Caco-2 (cell line): Measurements from ENCODE around the gene SERPINA12. TPM values are rescaled to one million over a fixed set of nuclear protein-coding genes. Genes with fewer than 3 reads are reported as not detected.
A peak's percentile ranks its signal among the peaks of the same experiment; 100 is the strongest.

ENCODE experiments used
- BruUV-seq: library from RNA; stranded (reverse); fragments of 400-500 nt; replicated peaks from 2 replicates; lab custom pipeline; 2021; lab: Mats Ljungman, UMichigan
- CTCF ChIA-PET: fragments of 300-600 bp; sonication (Branson Sonifier 250); formaldehyde crosslinking; loops from one replicate; lab custom pipeline; 2022; ENCODE audit warnings: antibody characterized with exemption; lab: Charles Lee
- POLR2A ChIA-PET: fragments of 300-600 bp; sonication (Branson Sonifier 250); formaldehyde crosslinking; loops from one replicate; lab custom pipeline; 2022; ENCODE audit warnings: antibody characterized with exemption; lab: Charles Lee
- DNase-seq, 2 experiments: peaks; one replicate each; pipeline versions ENCODE4 v3.0.0 to v3.0.0-alpha.2; 2020 to 2022
- H3K27me3 ChIP-seq: replicated peaks from 2 replicates; pipeline ENCODE4 v1.6.0; 2011; ENCODE audit warnings: low read length; ENCODE audit not compliant: control insufficient read depth, insufficient read depth
- H3K36me3 ChIP-seq: 2 replicates; pipeline ENCODE4 v1.5.1; 2011; ENCODE audit warnings: low read length; ENCODE audit not compliant: control insufficient read depth, insufficient read depth
- H3K4me1 ChIP-seq: fragments of 250-450 bp; sonication (Bioruptor Pico); 2 replicates; pipeline ENCODE4 v1.5.1; 2020; ENCODE audit warnings: mild to moderate bottlenecking
- H3K4me3 ChIP-seq: 2 replicates; pipeline ENCODE4 v1.5.1; 2011; ENCODE audit warnings: low read depth, mild to moderate bottlenecking, control low read depth, low read length
- H3K9me3 ChIP-seq: fragments of 250-450 bp; sonication (Bioruptor Pico); 2 replicates; pipeline ENCODE4 v1.5.1; 2020; ENCODE audit warnings: mild to moderate bottlenecking, moderate library complexity
- H3K27ac Mint-ChIP-seq: one replicate; pipeline ENCODE4 v1.8.0; 2022; ENCODE audit warnings: mixed read lengths; ENCODE audit not compliant: unreplicated experiment
- H3K27me3 Mint-ChIP-seq: one replicate; pipeline ENCODE4 v1.8.0; 2022; ENCODE audit warnings: mixed read lengths; ENCODE audit not compliant: insufficient read depth, unreplicated experiment
- H3K36me3 Mint-ChIP-seq: one replicate; pipeline ENCODE4 v1.8.0; 2022; ENCODE audit warnings: mild to moderate bottlenecking, mixed read lengths; ENCODE audit not compliant: insufficient read depth, unreplicated experiment
- H3K4me1 Mint-ChIP-seq: one replicate; pipeline ENCODE4 v1.8.0; 2022; ENCODE audit warnings: low read depth, mixed read lengths; ENCODE audit not compliant: unreplicated experiment
- H3K4me3 Mint-ChIP-seq: one replicate; pipeline ENCODE4 v1.8.0; 2022; ENCODE audit warnings: mild to moderate bottlenecking, moderate library complexity, mixed read lengths; ENCODE audit not compliant: unreplicated experiment
- H3K9me3 Mint-ChIP-seq: one replicate; pipeline ENCODE4 v1.8.0; 2022; ENCODE audit warnings: mixed read lengths; ENCODE audit not compliant: unreplicated experiment
- CTCF ChIP-seq, 2 experiments: fragments of 200-600 bp in 1 of 2; IDR thresholded peaks; 1 replicate in 1 of 2; 2 replicates in 1 of 2; pipeline versions ENCODE4 v1.5.1 to v1.8.0; 2011 to 2022; ENCODE audit warnings: antibody characterized with exemption in 1 of 2, control low read depth in 1 of 2, inconsistent platforms in 1 of 2, low read depth in 1 of 2, low read length in 1 of 2, mild to moderate bottlenecking in 1 of 2, moderate library complexity in 1 of 2; ENCODE audit not compliant: insufficient read depth in 1 of 2, severe bottlenecking in 1 of 2, unreplicated experiment in 1 of 2
- intact Hi-C: fragments of 100-400 bp; cut with micrococcal nuclease; formaldehyde crosslinking; loops from one replicate; pipeline ENCODE4 v1.10.0; 2022; ENCODE audit not compliant: unreplicated experiment
- total RNA-seq: library from RNA; stranded (reverse); gene quantifications from 2 replicates; pipeline ENCODE4 v1.2.3, GENCODE V29; 2022

The SERPINA12 gene
- total RNA-seq, 1 experiment from 2014 or later: not detected

- H3K9me3 Mint-ChIP-seq: peaks cover 47% of the 10 kb centered on the region
- intact Hi-C loops: no loop called here
- no peaks in the 10 kb centered on the region for H3K9me3 ChIP-seq
- no peak for DNase-seq
- peaks cover 3% of the 10 kb centered on the region for H3K27me3 Mint-ChIP-seq
- H3K27me3 ChIP-seq: no peaks in the 10 kb centered on the region
- H3K36me3 ChIP-seq: no peaks in the 10 kb centered on the region
- H3K4me1 ChIP-seq: peaks cover 4% of the 10 kb centered on the region
- H3K4me3 Mint-ChIP-seq: no peak overlapping the region
- no peak overlapping the region for H3K27ac Mint-ChIP-seq
- ChIA-PET POLR2A (no interaction called here), CTCF (no interaction called here)
- no peak for TF ChIP-seq CTCF (IDR thresholded peaks at IDR 0.05; ENCODE audit: insufficient read depth in 1 of 2, low read depth in 1 of 2, low read length in 1 of 2, severe bottlenecking in 1 of 2, unreplicated experiment in 1 of 2)
- no TSS peak for BruUV-seq
- no peak overlapping the region for H3K4me3 ChIP-seq
- no peaks in the 10 kb centered on the region for H3K36me3 Mint-ChIP-seq
- H3K4me1 Mint-ChIP-seq: no peaks in the 10 kb centered on the region
Measured at GRCh38 chr14:94555991-94556390, 46.7 kb upstream of the SERPINA12 start.

GRCh38 chr14:94550041-94550440 is 40.8 kb upstream of the SERPINA12 start:
- no peaks in the 10 kb centered on the region for H3K4me1 ChIP-seq
- H3K27ac Mint-ChIP-seq: no peak overlapping the region
- no peak overlapping the region for H3K4me3 ChIP-seq
- intact Hi-C loops: no loop called here
- H3K4me1 Mint-ChIP-seq: no peaks in the 10 kb centered on the region
- POLR2A ChIA-PET: no interaction called here
- no peak for TF ChIP-seq CTCF (IDR thresholded peaks at IDR 0.05; ENCODE audit: insufficient read depth in 1 of 2, low read depth in 1 of 2, low read length in 1 of 2, severe bottlenecking in 1 of 2, unreplicated experiment in 1 of 2)
- H3K4me3 Mint-ChIP-seq: no peak overlapping the region
- DNase-seq: no peak
- H3K9me3 ChIP-seq: no peaks in the 10 kb centered on the region
- peaks cover 34% of the 10 kb centered on the region for H3K9me3 Mint-ChIP-seq
- no peaks in the 10 kb centered on the region for H3K27me3 ChIP-seq
- no peaks in the 10 kb centered on the region for H3K36me3 Mint-ChIP-seq
- no peaks in the 10 kb centered on the region for H3K36me3 ChIP-seq
- no TSS peak for BruUV-seq
- CTCF ChIA-PET: interaction anchor here (2.8 kb wide), 1 partner anchor 116 kb away, joined by 13 read pairs; no protein-coding TSS in a partner anchor
- H3K27me3 Mint-ChIP-seq: peaks cover 3% of the 10 kb centered on the region

GRCh38 chr14:94548999-94549985 is 40.0 kb upstream of the SERPINA12 start:
- no peaks in the 10 kb centered on the region for H3K9me3 ChIP-seq
- TF ChIP-seq CTCF (IDR thresholded peaks at IDR 0.05; ENCODE audit: insufficient read depth in 1 of 2, low read depth in 1 of 2, low read length in 1 of 2, severe bottlenecking in 1 of 2, unreplicated experiment in 1 of 2): peak; percentile 79 to 88
- no TSS peak for BruUV-seq
- Mint-ChIP-seq H3K27me3 (peaks cover 3% of the 10 kb centered on the region), H3K9me3 (peaks cover 31% of the 10 kb centered on the region), H3K27ac (no peak overlapping the region), H3K4me1 (no peaks in the 10 kb centered on the region), H3K4me3 (no peak overlapping the region), H3K36me3 (no peaks in the 10 kb centered on the region)
- ChIA-PET POLR2A (no interaction called here), CTCF (interaction anchor here (0.6 to 2.8 kb wide), 10 partner anchors 11 to 229 kb away, joined by 3 to 13 read pairs (median 4); partner anchors contain the start of gene SERPINA1)
- peak; percentile 58 to 73 for DNase-seq
- intact Hi-C loops: no loop called here
- H3K36me3 ChIP-seq: no peaks in the 10 kb centered on the region
- no peaks in the 10 kb centered on the region for H3K27me3 ChIP-seq
- no peak overlapping the region for H3K4me3 ChIP-seq
- H3K4me1 ChIP-seq: no peaks in the 10 kb centered on the region
